NCI-H2227 treated with DMSO at 0.1 percent for 48 hours (cell line): ENCODE results near the gene TTLL4.

Experiments used
- DNase-seq: peaks from one replicate; lab custom pipeline; 2025; lab: John Stamatoyannopoulos, UW

The TTLL4 gene

GRCh38 chr2:218782528-218782844 lies 71.9 kb downstream of the TTLL4 start:
- DNase-seq, result no peak

DNA sequence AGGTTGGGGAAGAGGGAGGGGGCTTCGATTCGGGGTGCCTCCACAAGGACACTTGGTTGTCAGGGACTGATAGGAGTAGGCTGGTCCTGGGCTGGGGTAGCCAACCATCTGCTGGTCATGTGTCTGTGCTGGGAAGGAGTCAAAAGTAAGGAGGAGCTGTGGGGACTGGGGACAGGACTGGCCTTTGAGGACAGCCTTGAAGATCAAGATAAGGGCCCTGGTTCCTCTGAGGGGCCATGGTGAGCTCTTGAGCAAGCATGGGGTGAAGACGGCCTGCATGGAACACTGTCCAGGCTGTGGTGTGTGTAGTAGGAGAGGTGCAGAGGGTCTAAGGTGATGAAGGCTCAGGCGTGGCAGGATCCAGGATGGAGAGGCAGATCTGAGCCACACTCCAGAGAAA lies 73.1 kb downstream of the TTLL4 start:
- no peak for DNase-seq

- no peak for DNase-seq
Observed at GRCh38 chr2:218785103-218785502, 74.5 kb downstream of the TTLL4 start.

DNA sequence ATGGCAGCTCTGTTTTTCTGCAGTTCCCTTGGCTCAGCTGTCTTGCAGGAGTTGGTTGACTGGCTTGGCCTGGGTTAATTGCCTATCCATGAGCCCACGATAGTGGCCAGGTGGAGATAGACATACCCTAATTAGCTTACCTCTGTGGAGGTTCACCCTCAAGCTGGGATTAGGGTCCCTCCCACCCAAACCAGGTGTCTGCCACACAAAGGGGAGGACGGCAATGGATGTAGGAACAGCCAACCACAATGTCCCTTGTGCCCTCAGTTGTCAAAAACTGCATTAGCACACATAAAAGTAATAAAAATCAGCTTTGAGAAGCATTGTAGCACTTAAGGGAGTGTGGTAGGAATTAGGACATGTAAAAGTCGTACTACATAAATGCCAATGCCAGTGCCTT lies 75.5 kb downstream of the TTLL4 start:
- no peak for DNase-seq

DNA sequence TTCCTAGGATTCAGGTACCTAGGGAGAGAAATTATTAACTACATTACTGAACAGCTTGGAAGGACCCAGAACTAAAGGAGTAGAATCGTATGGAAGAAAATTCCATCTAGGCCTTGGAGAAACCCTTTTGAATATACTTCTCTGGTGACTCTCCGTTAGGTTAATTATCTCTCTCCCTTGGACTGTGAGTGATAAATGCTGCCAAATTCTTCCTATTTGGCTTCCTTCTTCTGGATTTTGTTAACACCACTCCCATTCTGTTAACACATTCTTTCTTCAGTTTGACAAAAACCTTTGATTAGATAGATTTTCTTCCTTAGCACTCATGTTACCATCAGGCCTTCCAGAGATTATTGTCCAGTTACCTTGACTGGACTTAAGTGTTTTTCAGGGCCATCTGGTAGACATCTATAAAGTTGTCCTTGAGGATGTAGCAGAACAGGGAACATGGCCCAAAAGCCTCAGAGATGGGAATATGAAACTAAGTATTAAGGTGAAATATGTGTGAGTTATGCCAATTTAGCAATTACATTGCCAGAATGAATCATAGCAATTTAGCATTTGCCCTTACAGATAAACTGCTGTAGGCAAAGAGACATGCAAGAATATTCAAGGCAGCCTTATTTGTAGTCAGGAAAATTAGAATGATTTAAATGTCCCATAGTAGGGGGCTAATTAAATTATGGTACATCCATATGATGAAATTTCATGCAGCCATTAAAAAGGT lies 78.1 kb downstream of the TTLL4 start:
- no peak for DNase-seq

GRCh38 chr2:218792433-218792832 lies 81.8 kb downstream of the TTLL4 start:
- no peak for DNase-seq

DNA sequence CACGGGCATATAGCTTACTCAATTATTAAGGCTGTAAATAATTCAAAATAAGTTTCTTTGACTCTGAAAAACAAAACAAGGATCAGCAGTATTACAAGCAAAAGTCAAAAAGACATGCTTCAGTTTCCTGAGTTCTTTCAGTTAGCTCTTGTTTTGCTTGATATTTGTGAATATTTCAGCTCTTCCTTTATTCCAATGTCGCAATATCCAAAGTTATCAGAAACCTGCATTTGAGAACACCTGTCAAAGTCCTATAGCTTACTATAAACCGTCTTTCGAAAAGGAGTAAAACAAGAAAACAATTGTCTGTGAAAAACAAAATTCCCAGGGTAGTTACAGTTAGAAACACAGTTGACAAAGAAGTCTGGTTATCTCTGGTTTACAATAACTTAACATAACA lies 86.1 kb downstream of the TTLL4 start:
- no peak for DNase-seq

- DNase-seq, result no peak
Observed at GRCh38 chr2:218798767-218799504, 88.3 kb downstream of the TTLL4 start.

DNA sequence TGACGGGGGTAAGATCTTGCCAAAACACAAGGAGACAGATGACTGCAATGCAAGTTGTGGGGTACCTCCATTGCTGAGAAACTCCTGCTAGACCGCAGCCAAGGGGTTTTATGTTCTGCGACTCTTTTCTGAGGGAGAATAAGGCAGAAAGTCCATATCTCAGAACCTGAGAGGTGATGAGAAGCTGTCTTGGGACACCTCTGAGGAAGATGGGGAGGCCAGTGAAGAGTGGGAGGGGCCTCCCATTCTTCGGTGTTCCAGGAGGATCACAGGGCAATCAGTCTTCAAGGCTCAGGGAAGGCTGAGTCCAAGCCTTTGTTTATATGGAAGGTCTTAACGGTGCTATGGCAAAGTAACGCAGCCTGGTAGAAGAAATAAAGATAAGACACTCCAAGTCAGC lies 89.4 kb downstream of the TTLL4 start:
- DNase-seq, result no peak

- DNase-seq, result no peak
Observed at GRCh38 chr2:218802386-218802994, 91.9 kb downstream of the TTLL4 start.

- no peak for DNase-seq
Observed at GRCh38 chr2:218804817-218805216, 94.2 kb downstream of the TTLL4 start.
